Measurements from ENCODE around the gene HACL1.

HACL1 gene

GRCh38 chr3:15523660-15524417, 77.5 kb downstream of the HACL1 start:
- TF ChIP-seq, protein P1, sequence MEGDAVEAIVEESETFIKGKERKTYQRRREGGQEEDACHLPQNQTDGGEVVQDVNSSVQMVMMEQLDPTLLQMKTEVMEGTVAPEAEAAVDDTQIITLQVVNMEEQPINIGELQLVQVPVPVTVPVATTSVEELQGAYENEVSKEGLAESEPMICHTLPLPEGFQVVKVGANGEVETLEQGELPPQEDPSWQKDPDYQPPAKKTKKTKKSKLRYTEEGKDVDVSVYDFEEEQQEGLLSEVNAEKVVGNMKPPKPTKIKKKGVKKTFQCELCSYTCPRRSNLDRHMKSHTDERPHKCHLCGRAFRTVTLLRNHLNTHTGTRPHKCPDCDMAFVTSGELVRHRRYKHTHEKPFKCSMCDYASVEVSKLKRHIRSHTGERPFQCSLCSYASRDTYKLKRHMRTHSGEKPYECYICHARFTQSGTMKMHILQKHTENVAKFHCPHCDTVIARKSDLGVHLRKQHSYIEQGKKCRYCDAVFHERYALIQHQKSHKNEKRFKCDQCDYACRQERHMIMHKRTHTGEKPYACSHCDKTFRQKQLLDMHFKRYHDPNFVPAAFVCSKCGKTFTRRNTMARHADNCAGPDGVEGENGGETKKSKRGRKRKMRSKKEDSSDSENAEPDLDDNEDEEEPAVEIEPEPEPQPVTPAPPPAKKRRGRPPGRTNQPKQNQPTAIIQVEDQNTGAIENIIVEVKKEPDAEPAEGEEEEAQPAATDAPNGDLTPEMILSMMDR (IDR thresholded peaks at IDR 0.05; ENCODE audit: extremely low read depth, missing control alignments): no peak
- DNase-seq (ENCODE audit: low spot score): no peak

GRCh38 chr3:15522016-15522415, 79.4 kb downstream of the HACL1 start:
- no peak for DNase-seq (ENCODE audit: low spot score)
- TF ChIP-seq, protein P1 (IDR thresholded peaks at IDR 0.05; ENCODE audit: extremely low read depth, missing control alignments): no peak

DNA sequence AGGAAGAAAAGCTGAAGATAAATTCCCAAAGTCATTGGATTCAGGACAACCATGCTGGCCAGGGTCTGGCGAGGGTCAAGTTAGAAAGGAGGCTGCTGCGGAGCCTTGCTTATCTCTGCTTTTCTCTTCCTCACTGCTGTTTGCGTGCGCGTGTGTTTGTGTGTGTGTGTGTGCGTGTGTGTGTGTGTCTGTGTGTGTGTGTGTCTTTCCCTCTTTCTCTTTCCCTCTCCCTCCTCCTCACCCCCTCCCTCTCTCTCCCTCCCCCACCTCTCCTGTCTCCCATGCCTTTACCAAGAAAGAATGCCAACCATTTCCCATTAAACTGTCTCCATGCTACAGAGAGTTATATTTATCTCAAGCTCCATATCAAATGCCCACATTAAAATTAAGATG, 79.8 kb downstream of the HACL1 start, which contains the start of gene COLQ:
TSS of gene COLQ (minus strand) at position 134 of the 393 bp plus-strand sequence. CDS start at position 53, 81 bp downstream.
- TF ChIP-seq, protein P1 (IDR thresholded peaks at IDR 0.05; ENCODE audit: extremely low read depth, missing control alignments): no peak
- DNase-seq (ENCODE audit: low spot score): no peak

GRCh38 chr3:15520804-15521572, 80.4 kb downstream of the HACL1 start:
- no peak for DNase-seq (ENCODE audit: low spot score)
- TF ChIP-seq, protein P1 (IDR thresholded peaks at IDR 0.05; ENCODE audit: extremely low read depth, missing control alignments): no peak

GRCh38 chr3:15520185-15520584, 81.2 kb downstream of the HACL1 start:
- TF ChIP-seq, protein P1 (IDR thresholded peaks at IDR 0.05; ENCODE audit: extremely low read depth, missing control alignments): no peak
- no peak for DNase-seq (ENCODE audit: low spot score)

DNA sequence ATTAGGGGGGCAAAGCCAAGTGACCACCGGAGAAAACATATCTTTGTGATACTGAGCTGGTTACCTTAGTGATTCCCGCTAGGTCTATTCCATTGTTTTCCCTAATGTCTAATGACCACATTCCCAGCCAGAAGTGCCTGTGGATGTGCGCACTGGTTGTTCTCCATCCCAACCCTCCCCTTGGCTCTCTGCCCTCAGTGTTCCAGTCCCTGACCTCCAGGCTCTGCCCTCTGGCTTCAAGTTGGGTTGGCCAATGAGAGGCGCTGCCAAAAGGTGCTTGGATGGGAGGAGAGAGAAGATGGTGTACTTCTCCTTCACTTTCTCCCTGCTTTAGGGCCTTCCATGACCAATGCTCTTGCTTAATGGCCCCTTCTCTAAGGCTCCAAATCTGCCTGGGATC, 82.3 kb downstream of the HACL1 start:
- DNase-seq (ENCODE audit: low spot score): no peak
- TF ChIP-seq, protein P1 (IDR thresholded peaks at IDR 0.05; ENCODE audit: extremely low read depth, missing control alignments): no peak

Measured in GM20000 (cell line).